Measurements from ENCODE around the gene ABCD3. TPM values are rescaled to one million over a fixed set of nuclear protein-coding genes. Genes with fewer than 3 reads are reported as not detected.

Gene ABCD3
- total and polyA plus RNA-seq, 2 of the 13 experiments (the other 11 are each of a cell fraction or from before 2014, with no cell fraction given), result 27.5 to 166 TPM

GRCh38 chr1:94552071-94552586, 133.9 kb downstream of the ABCD3 start (continued):
- no peak for TF ChIP-seq ZNF724P (CRISPR knock-in tag; IDR thresholded peaks at IDR 0.05; ENCODE audit: borderline replicate concordance)
- TF ChIP-seq USF2 (IDR thresholded peaks at IDR 0.05; ENCODE audit: low read depth, low read length), result no peak
- no peak for TF ChIP-seq USF2 (CRISPR knock-in tag; IDR thresholded peaks at IDR 0.05; ENCODE audit: borderline replicate concordance)
- TF ChIP-seq PHF8 (CRISPR knock-in tag; IDR thresholded peaks at IDR 0.05), result no peak
- TF ChIP-seq PCBP1 (IDR thresholded peaks at IDR 0.05; ENCODE audit: borderline replicate concordance, low read depth, low read length), result no peak
- TF ChIP-seq ZNF616 (CRISPR knock-in tag; IDR thresholded peaks at IDR 0.05; ENCODE audit: low read depth), result no peak
- TF ChIP-seq PAF1 (CRISPR knock-in tag; IDR thresholded peaks at IDR 0.05), result no peak
- no peak for TF ChIP-seq NONO (IDR thresholded peaks at IDR 0.05)
- TF ChIP-seq NONO (CRISPR knock-in tag; conservative IDR thresholded peaks at IDR 0.05), result no peak
- TF ChIP-seq NCOR1 (IDR thresholded peaks at IDR 0.05; ENCODE audit: borderline replicate concordance, low read length), result peak; percentile 21; the same call in 1 of the 2 replicates
- TF ChIP-seq POLR2AphosphoS2 (IDR thresholded peaks at IDR 0.05; ENCODE audit: low read depth, low read length), result no peak
- 0 out of 4 replicates have a peak, but pooled peaks of 1 of the 2 experiments have one; percentile 12 for TF ChIP-seq EP300 (IDR thresholded peaks at IDR 0.05; ENCODE audit: low read depth in 2 of 2, low read length in 2 of 2)
- no peak for TF ChIP-seq EP300 (CRISPR knock-in tag; IDR thresholded peaks at IDR 0.05; ENCODE audit: borderline replicate concordance)
- TF ChIP-seq ZBED4 (CRISPR knock-in tag; IDR thresholded peaks at IDR 0.05; ENCODE audit: borderline replicate concordance), result no peak
- TF ChIP-seq ZNF180 (CRISPR knock-in tag; IDR thresholded peaks at IDR 0.05; ENCODE audit: borderline replicate concordance, low read depth), result no peak
- TF ChIP-seq KDM2A (CRISPR knock-in tag; IDR thresholded peaks at IDR 0.05; ENCODE audit: borderline replicate concordance, low read depth), result 0 out of 2 replicates have a peak, but pooled peaks have one; percentile 29
- TF ChIP-seq ETV6 (CRISPR knock-in tag; conservative IDR thresholded peaks at IDR 0.05), result no peak
- no peak for TF ChIP-seq ETV5 (CRISPR knock-in tag; IDR thresholded peaks at IDR 0.05; ENCODE audit: borderline replicate concordance)
- TF ChIP-seq ZNF597 (CRISPR knock-in tag; IDR thresholded peaks at IDR 0.05), result no peak
- no peak for TF ChIP-seq ZNF10 (CRISPR knock-in tag; IDR thresholded peaks at IDR 0.05; ENCODE audit: borderline replicate concordance, low read depth)
- TF ChIP-seq TBL1XR1 (IDR thresholded peaks at IDR 0.05; ENCODE audit: borderline replicate concordance, low read length, partially characterized antibody), result no peak
- no peak for TF ChIP-seq ZNF232 (CRISPR knock-in tag; IDR thresholded peaks at IDR 0.05; ENCODE audit: borderline replicate concordance)

All from HepG2 (cell line).